GM13976 (cell line): Measurements from ENCODE around the gene GSTM1.
A peak's percentile ranks its signal among the peaks of the same experiment; 100 is the strongest.
"Not testable (repeated sequence)": the region's sequence is repeated elsewhere in the genome, so short reads cannot be mapped to it uniquely, and the experiment has no call there.

Source experiments
- DNase-seq: peaks from one replicate; pipeline ENCODE4 v3.0.0; 2012; ENCODE audit warnings: low spot score
- CTCF ChIP-seq: IDR thresholded peaks from 2 replicates; pipeline ENCODE4 v1.5.1; 2012; ENCODE audit warnings: borderline replicate concordance, mild to moderate bottlenecking; ENCODE audit not compliant: insufficient read depth; ENCODE audit errors: extremely low read depth, missing control alignments, control extremely low read depth
- in situ Hi-C: fragments of 300-500 bp; cut with MboI; formaldehyde crosslinking; loops from one replicate; pipeline ENCODE4 v1.12.0; 2022; ENCODE audit warnings: low sequenced_read_pairs, mixed read lengths, inconsistent platforms; ENCODE audit not compliant: unreplicated experiment

The GSTM1 gene

GRCh38 chr1:109659997-109660690 lies 27.5 kb upstream of the GSTM1 start:
- in situ Hi-C loops, result loop anchor here (10.0 kb wide), 1 partner anchor 55 kb away; the partner anchor contains the start of gene GSTM5

GRCh38 chr1:109660691-109661026 lies 27.0 kb upstream of the GSTM1 start:
- in situ Hi-C loops, result loop anchor here (10.0 kb wide), 1 partner anchor 54 kb away; the partner anchor contains the start of gene GSTM5
- DNase-seq, result not testable (repeated sequence)

More at GRCh38 chr1:109659997-109660690, 27.5 kb upstream of the GSTM1 start:
- DNase-seq, result no peak
- TF ChIP-seq CTCF, result no peak

- no peak for DNase-seq
- no peak for TF ChIP-seq CTCF
- in situ Hi-C loops, result loop anchor here (10.0 kb wide), 1 partner anchor 53 kb away; the partner anchor contains the start of gene GSTM5
Measured at GRCh38 chr1:109661391-109661790, 26.2 kb upstream of the GSTM1 start.

- no peak for DNase-seq
- TF ChIP-seq CTCF, result no peak
- in situ Hi-C loops, result loop anchor here (10.0 kb wide), 1 partner anchor 50 kb away; the partner anchor contains the start of gene GSTM5
Measured at GRCh38 chr1:109664671-109665070, 22.9 kb upstream of the GSTM1 start.

- no peak for TF ChIP-seq CTCF
- in situ Hi-C loops, result loop anchor here (10.0 kb wide), 1 partner anchor 47 kb away; the partner anchor contains the start of gene GSTM5
- peak; percentile 88 for DNase-seq
Measured at GRCh38 chr1:109667452-109668122, 20.0 kb upstream of the GSTM1 start, which contains the start of gene GSTM2. TSS of gene GSTM2 (plus strand) at chr1:109668057. CDS start at chr1:109668116, 59 bp downstream.

- in situ Hi-C loops, result loop anchor here (10.0 kb wide), 1 partner anchor 47 kb away; the partner anchor contains the start of gene GSTM5
Measured at GRCh38 chr1:109668123-109668775, 19.4 kb upstream of the GSTM1 start.

More at GRCh38 chr1:109668123-109668775, 19.4 kb upstream of the GSTM1 start:
- peak; percentile 16 for DNase-seq
- no peak for TF ChIP-seq CTCF
